ENCODE data around the gene DNAJC2. TPM values are rescaled to one million over a fixed set of nuclear protein-coding genes. Genes with fewer than 3 reads are reported as not detected.

The DNAJC2 gene
- total and polyA plus RNA-seq, 2 experiments from 2014 or later, result 40.1 to 168 TPM

DNA sequence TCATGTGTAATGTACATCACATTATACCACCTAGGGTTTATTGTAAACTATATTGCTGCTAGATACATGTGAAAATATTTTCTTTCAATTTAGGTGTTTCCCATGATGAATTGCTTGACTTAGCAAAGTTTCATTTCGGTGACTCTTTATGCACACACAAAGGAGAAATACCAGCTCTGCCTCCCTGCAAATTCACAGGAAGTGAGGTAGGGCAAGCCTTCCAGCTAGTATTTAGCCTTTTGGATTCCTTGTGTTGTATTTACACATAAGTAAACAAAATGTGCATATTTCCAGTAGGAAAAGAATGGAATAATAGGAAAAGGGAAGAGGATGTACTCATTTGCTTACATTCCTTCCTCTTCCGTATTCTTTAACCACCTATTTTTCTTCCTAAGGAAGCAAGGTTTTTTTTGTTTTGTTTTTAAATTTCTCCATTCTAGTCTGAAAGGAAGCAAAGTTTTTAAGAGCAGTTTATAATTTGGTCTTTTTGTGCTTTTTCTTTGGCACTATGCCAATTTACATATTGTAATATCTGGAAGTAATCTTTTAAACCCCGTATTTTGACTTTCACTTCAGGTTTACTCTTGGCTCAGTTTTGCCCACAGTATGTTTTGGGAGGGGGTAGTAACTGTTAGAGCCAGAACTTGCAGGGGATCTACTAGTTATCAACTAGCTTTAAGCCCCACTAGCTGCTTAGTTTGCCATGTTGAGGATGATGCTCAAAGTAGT is 36.9 kb downstream of the DNAJC2 start:
- Histone ChIP-seq H3K36me3 (ENCODE audit: insufficient read depth) (peaks cover 66% of the 10 kb centered on the region), H3K79me2 (replicated peaks; ENCODE audit: insufficient read depth) (peaks cover 4% of the 10 kb centered on the region; the same call in 1 of the 2 replicates), H3K4me3 (no peak overlapping the region), H4K20me1 (replicated peaks; ENCODE audit: insufficient read depth) (peaks cover 17% of the 10 kb centered on the region; the same call in 1 of the 2 replicates), H3K27me3 (ENCODE audit: insufficient read depth) (no peaks in the 10 kb centered on the region), H3K27ac (ENCODE audit: low read depth) (no peak overlapping the region), H3K4me2 (no peak overlapping the region), H2AFZ (no peak overlapping the region), H3F3A (replicated peaks; ENCODE audit: low read depth) (no peaks in the 10 kb centered on the region), H3K4me1 (ENCODE audit: insufficient read depth) (no peaks in the 10 kb centered on the region), H3K9me2 (ENCODE audit: insufficient read depth) (no peaks in the 10 kb centered on the region)
- no peak overlapping the region for H3K27ac Mint-ChIP-seq
- TF ChIP-seq NANOG (IDR thresholded peaks at IDR 0.05; ENCODE audit: borderline replicate concordance) (no peak), EZH2phosphoT487 (IDR thresholded peaks at IDR 0.05; ENCODE audit: unreplicated experiment) (no peak), EZH2 (IDR thresholded peaks at IDR 0.05; ENCODE audit: low read depth, unreplicated experiment) (no peak), ZNF331 (CRISPR knock-in tag; IDR thresholded peaks at IDR 0.05; ENCODE audit: low read depth) (no peak), POLR2AphosphoS5 (IDR thresholded peaks at IDR 0.05; ENCODE audit: low read depth) (no peak), ZNF114 (CRISPR knock-in tag; IDR thresholded peaks at IDR 0.05) (no peak), STAT1 (IDR thresholded peaks at IDR 0.05; ENCODE audit: unreplicated experiment) (no peak), JUNB (IDR thresholded peaks at IDR 0.05; ENCODE audit: unreplicated experiment) (no peak), CREB1 (CRISPR knock-in tag; IDR thresholded peaks at IDR 0.05; ENCODE audit: low read depth) (no peak)
- TF ChIP-seq, protein P1, sequence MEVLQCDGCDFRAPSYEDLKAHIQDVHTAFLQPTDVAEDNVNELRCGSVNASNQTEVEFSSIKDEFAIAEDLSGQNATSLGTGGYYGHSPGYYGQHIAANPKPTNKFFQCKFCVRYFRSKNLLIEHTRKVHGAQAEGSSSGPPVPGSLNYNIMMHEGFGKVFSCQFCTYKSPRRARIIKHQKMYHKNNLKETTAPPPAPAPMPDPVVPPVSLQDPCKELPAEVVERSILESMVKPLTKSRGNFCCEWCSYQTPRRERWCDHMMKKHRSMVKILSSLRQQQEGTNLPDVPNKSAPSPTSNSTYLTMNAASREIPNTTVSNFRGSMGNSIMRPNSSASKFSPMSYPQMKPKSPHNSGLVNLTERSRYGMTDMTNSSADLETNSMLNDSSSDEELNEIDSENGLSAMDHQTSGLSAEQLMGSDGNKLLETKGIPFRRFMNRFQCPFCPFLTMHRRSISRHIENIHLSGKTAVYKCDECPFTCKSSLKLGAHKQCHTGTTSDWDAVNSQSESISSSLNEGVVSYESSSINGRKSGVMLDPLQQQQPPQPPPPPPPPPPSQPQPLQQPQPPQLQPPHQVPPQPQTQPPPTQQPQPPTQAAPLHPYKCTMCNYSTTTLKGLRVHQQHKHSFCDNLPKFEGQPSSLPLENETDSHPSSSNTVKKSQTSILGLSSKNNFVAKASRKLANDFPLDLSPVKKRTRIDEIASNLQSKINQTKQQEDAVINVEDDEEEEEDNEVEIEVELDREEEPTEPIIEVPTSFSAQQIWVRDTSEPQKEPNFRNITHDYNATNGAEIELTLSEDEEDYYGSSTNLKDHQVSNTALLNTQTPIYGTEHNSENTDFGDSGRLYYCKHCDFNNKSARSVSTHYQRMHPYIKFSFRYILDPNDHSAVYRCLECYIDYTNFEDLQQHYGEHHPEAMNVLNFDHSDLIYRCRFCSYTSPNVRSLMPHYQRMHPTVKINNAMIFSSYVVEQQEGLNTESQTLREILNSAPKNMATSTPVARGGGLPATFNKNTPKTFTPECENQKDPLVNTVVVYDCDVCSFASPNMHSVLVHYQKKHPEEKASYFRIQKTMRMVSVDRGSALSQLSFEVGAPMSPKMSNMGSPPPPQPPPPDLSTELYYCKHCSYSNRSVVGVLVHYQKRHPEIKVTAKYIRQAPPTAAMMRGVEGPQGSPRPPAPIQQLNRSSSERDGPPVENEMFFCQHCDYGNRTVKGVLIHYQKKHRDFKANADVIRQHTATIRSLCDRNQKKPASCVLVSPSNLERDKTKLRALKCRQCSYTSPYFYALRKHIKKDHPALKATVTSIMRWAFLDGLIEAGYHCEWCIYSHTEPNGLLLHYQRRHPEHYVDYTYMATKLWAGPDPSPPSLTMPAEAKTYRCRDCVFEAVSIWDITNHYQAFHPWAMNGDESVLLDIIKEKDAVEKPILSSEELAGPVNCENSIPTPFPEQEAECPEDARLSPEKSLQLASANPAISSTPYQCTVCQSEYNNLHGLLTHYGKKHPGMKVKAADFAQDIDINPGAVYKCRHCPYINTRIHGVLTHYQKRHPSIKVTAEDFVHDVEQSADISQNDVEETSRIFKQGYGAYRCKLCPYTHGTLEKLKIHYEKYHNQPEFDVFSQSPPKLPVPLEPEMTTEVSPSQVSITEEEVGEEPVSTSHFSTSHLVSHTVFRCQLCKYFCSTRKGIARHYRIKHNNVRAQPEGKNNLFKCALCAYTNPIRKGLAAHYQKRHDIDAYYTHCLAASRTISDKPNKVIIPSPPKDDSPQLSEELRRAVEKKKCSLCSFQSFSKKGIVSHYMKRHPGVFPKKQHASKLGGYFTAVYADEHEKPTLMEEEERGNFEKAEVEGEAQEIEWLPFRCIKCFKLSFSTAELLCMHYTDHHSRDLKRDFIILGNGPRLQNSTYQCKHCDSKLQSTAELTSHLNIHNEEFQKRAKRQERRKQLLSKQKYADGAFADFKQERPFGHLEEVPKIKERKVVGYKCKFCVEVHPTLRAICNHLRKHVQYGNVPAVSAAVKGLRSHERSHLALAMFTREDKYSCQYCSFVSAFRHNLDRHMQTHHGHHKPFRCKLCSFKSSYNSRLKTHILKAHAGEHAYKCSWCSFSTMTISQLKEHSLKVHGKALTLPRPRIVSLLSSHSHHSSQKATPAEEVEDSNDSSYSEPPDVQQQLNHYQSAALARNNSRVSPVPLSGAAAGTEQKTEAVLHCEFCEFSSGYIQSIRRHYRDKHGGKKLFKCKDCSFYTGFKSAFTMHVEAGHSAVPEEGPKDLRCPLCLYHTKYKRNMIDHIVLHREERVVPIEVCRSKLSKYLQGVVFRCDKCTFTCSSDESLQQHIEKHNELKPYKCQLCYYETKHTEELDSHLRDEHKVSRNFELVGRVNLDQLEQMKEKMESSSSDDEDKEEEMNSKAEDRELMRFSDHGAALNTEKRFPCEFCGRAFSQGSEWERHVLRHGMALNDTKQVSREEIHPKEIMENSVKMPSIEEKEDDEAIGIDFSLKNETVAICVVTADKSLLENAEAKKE (CRISPR knock-in tag; IDR thresholded peaks at IDR 0.05), result no peak
- TF ChIP-seq, protein P2, sequence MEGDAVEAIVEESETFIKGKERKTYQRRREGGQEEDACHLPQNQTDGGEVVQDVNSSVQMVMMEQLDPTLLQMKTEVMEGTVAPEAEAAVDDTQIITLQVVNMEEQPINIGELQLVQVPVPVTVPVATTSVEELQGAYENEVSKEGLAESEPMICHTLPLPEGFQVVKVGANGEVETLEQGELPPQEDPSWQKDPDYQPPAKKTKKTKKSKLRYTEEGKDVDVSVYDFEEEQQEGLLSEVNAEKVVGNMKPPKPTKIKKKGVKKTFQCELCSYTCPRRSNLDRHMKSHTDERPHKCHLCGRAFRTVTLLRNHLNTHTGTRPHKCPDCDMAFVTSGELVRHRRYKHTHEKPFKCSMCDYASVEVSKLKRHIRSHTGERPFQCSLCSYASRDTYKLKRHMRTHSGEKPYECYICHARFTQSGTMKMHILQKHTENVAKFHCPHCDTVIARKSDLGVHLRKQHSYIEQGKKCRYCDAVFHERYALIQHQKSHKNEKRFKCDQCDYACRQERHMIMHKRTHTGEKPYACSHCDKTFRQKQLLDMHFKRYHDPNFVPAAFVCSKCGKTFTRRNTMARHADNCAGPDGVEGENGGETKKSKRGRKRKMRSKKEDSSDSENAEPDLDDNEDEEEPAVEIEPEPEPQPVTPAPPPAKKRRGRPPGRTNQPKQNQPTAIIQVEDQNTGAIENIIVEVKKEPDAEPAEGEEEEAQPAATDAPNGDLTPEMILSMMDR (conservative IDR thresholded peaks at IDR 0.05; ENCODE audit: low read depth in 2 of 2), result no peak
- TF ChIP-seq, protein P3, sequence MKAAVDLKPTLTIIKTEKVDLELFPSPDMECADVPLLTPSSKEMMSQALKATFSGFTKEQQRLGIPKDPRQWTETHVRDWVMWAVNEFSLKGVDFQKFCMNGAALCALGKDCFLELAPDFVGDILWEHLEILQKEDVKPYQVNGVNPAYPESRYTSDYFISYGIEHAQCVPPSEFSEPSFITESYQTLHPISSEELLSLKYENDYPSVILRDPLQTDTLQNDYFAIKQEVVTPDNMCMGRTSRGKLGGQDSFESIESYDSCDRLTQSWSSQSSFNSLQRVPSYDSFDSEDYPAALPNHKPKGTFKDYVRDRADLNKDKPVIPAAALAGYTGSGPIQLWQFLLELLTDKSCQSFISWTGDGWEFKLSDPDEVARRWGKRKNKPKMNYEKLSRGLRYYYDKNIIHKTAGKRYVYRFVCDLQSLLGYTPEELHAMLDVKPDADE (IDR thresholded peaks at IDR 0.05), result no peak
- TF ChIP-seq, protein P4, sequence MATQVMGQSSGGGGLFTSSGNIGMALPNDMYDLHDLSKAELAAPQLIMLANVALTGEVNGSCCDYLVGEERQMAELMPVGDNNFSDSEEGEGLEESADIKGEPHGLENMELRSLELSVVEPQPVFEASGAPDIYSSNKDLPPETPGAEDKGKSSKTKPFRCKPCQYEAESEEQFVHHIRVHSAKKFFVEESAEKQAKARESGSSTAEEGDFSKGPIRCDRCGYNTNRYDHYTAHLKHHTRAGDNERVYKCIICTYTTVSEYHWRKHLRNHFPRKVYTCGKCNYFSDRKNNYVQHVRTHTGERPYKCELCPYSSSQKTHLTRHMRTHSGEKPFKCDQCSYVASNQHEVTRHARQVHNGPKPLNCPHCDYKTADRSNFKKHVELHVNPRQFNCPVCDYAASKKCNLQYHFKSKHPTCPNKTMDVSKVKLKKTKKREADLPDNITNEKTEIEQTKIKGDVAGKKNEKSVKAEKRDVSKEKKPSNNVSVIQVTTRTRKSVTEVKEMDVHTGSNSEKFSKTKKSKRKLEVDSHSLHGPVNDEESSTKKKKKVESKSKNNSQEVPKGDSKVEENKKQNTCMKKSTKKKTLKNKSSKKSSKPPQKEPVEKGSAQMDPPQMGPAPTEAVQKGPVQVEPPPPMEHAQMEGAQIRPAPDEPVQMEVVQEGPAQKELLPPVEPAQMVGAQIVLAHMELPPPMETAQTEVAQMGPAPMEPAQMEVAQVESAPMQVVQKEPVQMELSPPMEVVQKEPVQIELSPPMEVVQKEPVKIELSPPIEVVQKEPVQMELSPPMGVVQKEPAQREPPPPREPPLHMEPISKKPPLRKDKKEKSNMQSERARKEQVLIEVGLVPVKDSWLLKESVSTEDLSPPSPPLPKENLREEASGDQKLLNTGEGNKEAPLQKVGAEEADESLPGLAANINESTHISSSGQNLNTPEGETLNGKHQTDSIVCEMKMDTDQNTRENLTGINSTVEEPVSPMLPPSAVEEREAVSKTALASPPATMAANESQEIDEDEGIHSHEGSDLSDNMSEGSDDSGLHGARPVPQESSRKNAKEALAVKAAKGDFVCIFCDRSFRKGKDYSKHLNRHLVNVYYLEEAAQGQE (IDR thresholded peaks at IDR 0.05; ENCODE audit: unreplicated experiment), result no peak
- no peaks in the 10 kb centered on the region for H3K27me3 Mint-ChIP-seq (ENCODE audit: insufficient read depth, low read depth, poor library complexity)
- H3K36me3 Mint-ChIP-seq (ENCODE audit: low read depth), result peaks cover 86% of the 10 kb centered on the region
- H3K9me3 Mint-ChIP-seq, result no peaks in the 10 kb centered on the region
- no peaks in the 10 kb centered on the region for H3K4me1 Mint-ChIP-seq
- DNase-seq (ENCODE audit: low spot score), result no peak
- no peak overlapping the region for H3K4me3 Mint-ChIP-seq
- no peak for ATAC-seq
